Endodermal cell (in vitro differentiated cells): ENCODE results near the gene DCBLD2. TPM values are rescaled to one million over a fixed set of nuclear protein-coding genes. Genes with fewer than 3 reads are reported as not detected.

ENCODE experiments used
- DNase-seq: peaks from one replicate; pipeline ENCODE4 v3.0.0-alpha.2; 2017
- H3K27ac ChIP-seq: 2 replicates; pipeline ENCODE4 v1.5.1; 2013; ENCODE audit warnings: mild to moderate bottlenecking, low read depth, low read length, moderate library complexity
- H3K27me3 ChIP-seq: 2 replicates; pipeline ENCODE4 v1.6.1; 2013; ENCODE audit warnings: mild to moderate bottlenecking, low read length, moderate library complexity; ENCODE audit not compliant: insufficient read depth, control insufficient read depth, poor library complexity, severe bottlenecking
- H3K36me3 ChIP-seq: 2 replicates; pipeline ENCODE4 v1.7.0; 2013; ENCODE audit warnings: mild to moderate bottlenecking, low read length, moderate library complexity; ENCODE audit not compliant: control insufficient read depth, insufficient read depth
- H3K4me1 ChIP-seq: one replicate; pipeline ENCODE4 v1.7.0; 2013; ENCODE audit warnings: low read length; ENCODE audit not compliant: control insufficient read depth, insufficient read depth
- H3K4me3 ChIP-seq: 2 replicates; pipeline ENCODE4 v1.5.1; 2013; ENCODE audit warnings: mild to moderate bottlenecking, low read length, moderate library complexity
- H3K9ac ChIP-seq: 2 replicates; pipeline ENCODE4 v1.6.1; 2013; ENCODE audit warnings: mild to moderate bottlenecking, low read length, moderate library complexity; ENCODE audit not compliant: poor library complexity, severe bottlenecking; ENCODE audit errors: extremely low read depth
- H3K9me3 ChIP-seq: 2 replicates; pipeline ENCODE4 v1.6.1; 2013; ENCODE audit warnings: mild to moderate bottlenecking, low read length, moderate library complexity; ENCODE audit not compliant: control insufficient read depth
- H3K27ac Mint-ChIP-seq: 2 replicates; pipeline ENCODE4 v1.8.0; 2020; ENCODE audit warnings: mixed read lengths
- H3K27me3 Mint-ChIP-seq: 2 replicates; pipeline ENCODE4 v1.8.0; 2021; ENCODE audit warnings: mild to moderate bottlenecking, mixed read lengths; ENCODE audit not compliant: insufficient read depth
- H3K36me3 Mint-ChIP-seq: 2 replicates; pipeline ENCODE4 v1.8.0; 2020; ENCODE audit warnings: low read depth, mixed read lengths
- H3K4me1 Mint-ChIP-seq: 2 replicates; pipeline ENCODE4 v1.8.0; 2020; ENCODE audit warnings: mixed read lengths
- H3K4me3 Mint-ChIP-seq: 2 replicates; pipeline ENCODE4 v1.8.0; 2020; ENCODE audit warnings: mild to moderate bottlenecking, moderate library complexity, mixed read lengths
- H3K9me3 Mint-ChIP-seq: 2 replicates; pipeline ENCODE4 v1.8.0; 2020; ENCODE audit warnings: mild to moderate bottlenecking, mixed read lengths
- CTCF ChIP-seq: fragments of 200-600 bp; sonication (generic); conservative IDR thresholded peaks from 2 replicates; pipeline ENCODE4 v1.5.0; 2021; ENCODE audit warnings: antibody characterized with exemption, mild to moderate bottlenecking
- WGBS, 2 experiments: methylation state at CpG; one replicate each; pipeline versions ENCODE4 v1.1.5 to v1.1.7; 2013; ENCODE audit warnings: missing lambda C conversion rate in 2 of 2, mixed read lengths in 1 of 2; ENCODE audit not compliant: insufficient coverage in 1 of 2, insufficient read length in 1 of 2; 5-methylcytosine and 5-hydroxymethylcytosine counted together
- total RNA-seq, 2 donors: library from RNA; stranded (reverse); fragmentation: NEBNext Ultra II Directional in 1 of 2; extraction: Animal tissue kit (Norgen Biotek cat#: 25700) in 1 of 2; gene quantifications; 2 replicates in 1 of 2; 3 replicates in 1 of 2; pipeline ENCODE4 v1.2.1, GENCODE V29; 2021

Gene DCBLD2
- total RNA-seq, 2 donors from 2014 or later = 70.7 to 80.9 TPM

- DNase-seq = no peak
- no peaks in the 10 kb centered on the region for H3K4me1 ChIP-seq
These were observed 137.6 kb downstream of the DCBLD2 start for GRCh38 chr3:98763819-98764418.

GRCh38 chr3:98763076-98763475 is 138.4 kb downstream of the DCBLD2 start, which contains the start of gene ST3GAL6:
TSS of gene ST3GAL6 (plus strand) at chr3:98763340. CDS start at chr3:98768441, 5,101 bp downstream.
- Histone ChIP-seq H3K27me3 (peaks cover 90% of the 10 kb centered on the region), H3K4me1 (no peaks in the 10 kb centered on the region), H3K27ac (no peak within 1 kb of the TSS), H3K9ac (no peak within 1 kb of the TSS), H3K4me3 (no peak within 1 kb of the TSS), H3K9me3 (no peaks in the 10 kb centered on the region), H3K36me3 (no peaks in the 10 kb centered on the region)
- peaks cover 22% of the 10 kb centered on the region for H3K4me1 Mint-ChIP-seq
- no peaks in the 10 kb centered on the region for H3K9me3 Mint-ChIP-seq
- no peaks in the 10 kb centered on the region for H3K36me3 Mint-ChIP-seq
- peaks cover 88% of the 10 kb centered on the region for H3K27me3 Mint-ChIP-seq
- DNase-seq = no peak
- WGBS, 2 experiments = 80 to 93% methylated on average over 1 of the region's 1 CpG
- H3K4me3 Mint-ChIP-seq = no peak within 1 kb of the TSS
- TF ChIP-seq CTCF = no peak
- no peak within 1 kb of the TSS for H3K27ac Mint-ChIP-seq

More at GRCh38 chr3:98763819-98764418, 137.6 kb downstream of the DCBLD2 start:
- H3K4me3 Mint-ChIP-seq = no peak overlapping the region
- Histone ChIP-seq H3K9ac (no peak overlapping the region), H3K9me3 (no peaks in the 10 kb centered on the region), H3K27ac (no peak overlapping the region), H3K27me3 (peaks cover 92% of the 10 kb centered on the region), H3K4me3 (no peak overlapping the region), H3K36me3 (no peaks in the 10 kb centered on the region)
- no peak overlapping the region for H3K27ac Mint-ChIP-seq
- peaks cover 87% of the 10 kb centered on the region for H3K27me3 Mint-ChIP-seq
- peaks cover 21% of the 10 kb centered on the region for H3K4me1 Mint-ChIP-seq
- 89% methylated on average over 3 to 5 of the region's 5 CpGs for WGBS, 2 experiments
- H3K36me3 Mint-ChIP-seq = no peaks in the 10 kb centered on the region
- no peaks in the 10 kb centered on the region for H3K9me3 Mint-ChIP-seq
- no peak for TF ChIP-seq CTCF

- H3K9me3 ChIP-seq = no peaks in the 10 kb centered on the region
- no peak overlapping the region for H3K27ac Mint-ChIP-seq
- no peak overlapping the region for H3K4me3 ChIP-seq
- peaks cover 94% of the 10 kb centered on the region for H3K27me3 Mint-ChIP-seq
- WGBS, 2 experiments = 83 to 90% methylated on average over 2 of the region's 2 CpGs
- no peak for DNase-seq
- peaks cover 91% of the 10 kb centered on the region for H3K27me3 ChIP-seq
- H3K4me1 ChIP-seq = no peaks in the 10 kb centered on the region
- no peaks in the 10 kb centered on the region for H3K36me3 Mint-ChIP-seq
- H3K4me1 Mint-ChIP-seq = peaks cover 22% of the 10 kb centered on the region
- H3K4me3 Mint-ChIP-seq = no peak overlapping the region
- no peak overlapping the region for H3K27ac ChIP-seq
- no peak for TF ChIP-seq CTCF
- no peak overlapping the region for H3K9ac ChIP-seq
- no peaks in the 10 kb centered on the region for H3K36me3 ChIP-seq
- H3K9me3 Mint-ChIP-seq = no peaks in the 10 kb centered on the region
These were observed 139.8 kb downstream of the DCBLD2 start for GRCh38 chr3:98761643-98762229.
